UCSD-AML1 (cell line): ENCODE measurements around the gene DOCK2.
"Not testable (repeated sequence)": the region's sequence is repeated elsewhere in the genome, so short reads cannot be mapped to it uniquely, and the experiment has no call there.

Experiments used
- DNase-seq: peaks from one replicate; lab custom pipeline; 2025; ENCODE audit not compliant: unreplicated experiment; lab: John Stamatoyannopoulos, UW

Gene DOCK2

DNA sequence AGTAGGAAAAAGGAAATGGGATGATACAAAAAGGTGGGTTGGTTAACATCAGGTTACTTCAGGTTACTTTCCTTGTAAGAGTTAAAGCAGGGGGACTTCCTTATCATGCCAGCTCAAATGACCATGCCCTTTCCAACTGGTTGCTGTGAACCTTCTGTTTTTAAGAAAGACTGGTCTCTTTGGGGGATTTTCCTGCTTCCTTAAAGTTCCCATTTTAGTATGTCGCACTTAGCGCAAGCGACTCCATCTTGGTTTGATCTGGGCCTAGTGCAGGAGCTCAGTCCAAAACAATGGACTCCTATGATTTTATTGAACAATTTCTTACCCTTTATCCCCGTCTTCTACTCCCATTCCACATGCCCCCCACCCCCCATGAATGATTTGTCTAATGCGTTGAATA, 173.4 kb downstream of the DOCK2 start:
- DNase-seq = no peak

DNA sequence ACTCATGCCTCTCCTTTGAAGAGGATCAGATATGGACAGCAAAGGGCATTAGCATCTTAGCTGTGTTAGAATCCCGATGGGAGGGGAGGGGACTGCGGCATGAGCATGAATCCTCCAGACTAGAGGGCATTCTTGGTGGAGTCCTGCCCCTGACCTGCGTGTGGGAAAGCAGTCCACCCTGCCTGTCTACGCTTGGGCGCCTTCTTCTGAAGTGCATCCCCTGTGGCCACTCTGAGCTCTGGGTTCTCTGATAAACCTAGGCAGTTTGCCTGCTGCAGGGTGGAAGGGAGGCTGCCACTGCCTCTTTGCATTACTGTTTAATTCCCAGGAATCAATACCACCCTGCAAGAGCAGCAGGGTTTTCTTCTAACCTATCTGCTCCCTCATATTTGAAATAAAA, 173.9 kb downstream of the DOCK2 start:
- no peak for DNase-seq

DNA sequence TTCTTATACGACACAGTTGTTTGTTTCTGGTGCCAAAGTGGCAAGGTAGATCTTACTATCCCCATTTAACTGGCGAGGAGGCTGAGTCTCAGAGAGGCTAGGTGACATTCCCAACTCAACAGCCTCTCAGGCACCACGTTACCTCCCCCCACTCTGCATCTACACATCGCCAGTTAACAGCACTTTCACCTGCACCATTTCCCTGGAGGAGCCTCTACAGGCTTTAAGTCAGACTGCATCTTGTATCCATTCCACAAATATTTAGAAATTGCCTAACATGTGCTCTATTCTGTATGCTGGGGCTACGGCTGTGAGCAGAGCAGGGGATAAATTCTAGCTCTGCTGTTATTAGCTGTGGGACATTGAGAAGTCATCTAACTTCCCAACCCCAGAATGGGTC, 174.6 kb downstream of the DOCK2 start:
- DNase-seq = no peak

DNA sequence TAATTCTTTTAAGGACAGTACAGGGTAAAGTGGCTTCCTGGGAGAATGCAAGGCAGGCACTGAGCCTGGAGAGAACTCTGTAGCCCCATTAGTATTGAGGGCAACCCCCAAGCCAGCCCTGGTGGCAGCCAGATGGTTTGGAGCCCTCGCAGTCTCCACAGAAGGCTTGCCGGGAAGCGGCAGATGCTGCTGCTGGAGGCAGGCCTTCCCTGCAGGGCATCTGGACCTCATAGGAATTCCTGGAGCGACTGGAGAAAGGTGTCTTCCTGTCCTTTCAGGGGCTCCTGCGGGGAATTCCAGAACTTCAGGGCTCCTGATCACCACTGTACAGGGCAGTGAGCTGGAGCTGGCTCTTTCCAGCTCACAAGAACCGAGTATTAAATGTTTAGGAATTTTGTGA, 175.7 kb downstream of the DOCK2 start:
- no peak for DNase-seq

DNA sequence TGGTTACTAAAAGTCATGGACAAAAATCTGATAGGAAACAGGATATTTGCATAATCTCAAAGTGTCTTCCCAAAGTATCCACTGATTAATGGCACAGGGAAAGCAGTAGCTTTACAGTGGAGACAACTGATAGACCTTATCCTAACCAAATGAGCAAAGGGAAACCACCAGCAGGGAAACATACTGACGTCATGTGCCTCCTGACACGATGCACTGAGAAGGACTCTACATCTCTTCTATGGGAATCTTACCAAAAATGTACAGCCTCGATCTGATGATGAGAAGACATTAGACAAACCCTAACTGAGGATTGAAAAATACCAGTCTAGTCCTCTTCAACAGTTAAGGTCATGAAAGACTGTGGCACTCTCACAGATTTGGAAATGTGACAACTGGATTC, 177.0 kb downstream of the DOCK2 start:
- DNase-seq = no peak

DNA sequence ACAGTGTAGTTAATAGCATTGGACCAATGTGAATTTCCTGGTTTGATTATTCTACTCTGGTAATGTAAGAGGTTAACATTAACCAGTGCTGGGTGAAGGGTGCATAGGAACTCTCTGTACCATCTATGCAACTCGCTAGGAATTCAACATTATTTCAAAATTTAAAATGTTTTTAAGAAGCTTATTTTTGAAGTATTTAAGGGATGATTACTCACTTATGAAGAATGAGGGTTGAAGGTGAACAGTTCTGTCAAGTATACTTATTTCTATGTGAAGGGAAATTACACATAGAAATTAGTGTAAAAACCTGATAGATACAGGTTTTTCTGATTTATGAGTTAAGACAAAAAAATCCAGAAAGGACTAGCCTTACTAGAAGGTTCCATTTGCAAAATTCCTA, 177.4 kb downstream of the DOCK2 start:
- DNase-seq = no peak

DNA sequence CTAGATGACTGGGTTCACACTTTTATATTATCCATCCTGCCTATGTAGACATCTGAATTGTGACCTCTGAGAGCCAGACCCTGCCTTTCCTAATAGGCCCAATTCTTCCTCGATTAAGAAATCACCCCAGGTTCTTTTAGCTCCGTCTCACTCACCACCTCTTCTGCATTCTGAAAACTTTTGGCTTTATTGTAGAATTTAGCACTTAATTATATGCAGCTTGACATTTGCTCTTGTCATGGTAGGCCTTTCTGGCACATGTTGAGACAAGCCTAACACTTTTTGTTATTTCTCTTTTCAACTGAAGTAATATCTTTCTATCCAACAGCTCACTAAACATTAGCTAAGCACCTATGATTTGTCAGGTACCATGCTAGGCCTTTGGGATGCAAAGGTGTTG, 180.0 kb downstream of the DOCK2 start:
- no peak for DNase-seq

DNA sequence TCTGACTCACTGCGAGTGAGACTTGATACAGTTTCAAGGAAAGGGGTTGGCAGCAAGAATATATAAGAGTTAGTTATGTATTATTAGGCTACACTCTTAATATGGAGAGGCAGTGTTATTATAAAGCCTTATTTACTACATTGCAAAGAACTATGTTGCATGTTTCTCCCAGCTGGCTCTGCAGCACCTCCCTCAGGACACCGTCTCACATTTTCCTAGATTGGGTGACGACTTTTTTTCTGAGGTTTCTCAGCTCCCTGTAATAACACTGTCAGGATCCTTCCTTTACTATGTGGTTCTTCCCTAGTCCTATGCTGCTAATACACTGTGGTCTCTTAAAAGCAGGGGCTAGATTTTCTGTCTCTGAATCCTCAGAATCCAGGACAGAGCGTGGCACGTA, 189.5 kb downstream of the DOCK2 start:
- DNase-seq = no peak

DNA sequence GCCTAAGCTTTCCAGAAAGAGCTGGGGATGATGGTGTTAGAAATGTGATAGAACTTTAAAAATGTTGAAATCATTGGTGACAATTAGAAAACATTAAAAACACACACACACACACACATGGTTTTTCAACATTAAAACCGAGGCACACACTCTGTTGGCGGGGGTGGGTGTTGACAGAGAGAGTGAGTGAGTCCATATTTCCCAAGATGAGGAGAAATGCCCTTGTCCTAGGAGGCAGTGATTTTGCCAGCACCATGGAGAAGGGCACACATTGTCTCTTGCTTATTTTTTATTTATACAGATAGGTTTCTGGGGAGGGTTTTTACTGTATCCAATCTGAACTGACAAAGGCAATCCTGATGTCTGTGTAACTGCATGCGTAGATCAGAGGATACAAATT, 190.7 kb downstream of the DOCK2 start:
- no peak for DNase-seq

DNA sequence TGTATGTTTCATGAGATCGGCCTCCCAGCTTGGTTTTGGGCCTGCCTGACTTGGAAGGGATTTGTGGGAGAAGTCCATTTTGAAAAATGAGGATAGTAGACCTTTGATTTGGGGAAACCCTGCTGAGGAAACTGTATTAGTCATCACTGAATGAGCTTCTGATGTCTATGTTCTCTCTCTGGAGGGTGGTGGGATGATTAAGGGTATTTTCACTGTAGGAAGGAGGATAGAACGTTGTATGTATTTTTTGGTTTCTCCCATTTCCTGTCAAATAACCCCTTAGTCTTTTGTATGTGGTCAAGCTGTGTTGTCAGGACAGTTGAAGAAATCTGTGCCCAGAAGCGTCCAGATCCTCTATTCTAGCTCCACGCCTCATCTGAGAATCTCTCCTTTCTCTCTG, 191.3 kb downstream of the DOCK2 start:
- DNase-seq = no peak

DNA sequence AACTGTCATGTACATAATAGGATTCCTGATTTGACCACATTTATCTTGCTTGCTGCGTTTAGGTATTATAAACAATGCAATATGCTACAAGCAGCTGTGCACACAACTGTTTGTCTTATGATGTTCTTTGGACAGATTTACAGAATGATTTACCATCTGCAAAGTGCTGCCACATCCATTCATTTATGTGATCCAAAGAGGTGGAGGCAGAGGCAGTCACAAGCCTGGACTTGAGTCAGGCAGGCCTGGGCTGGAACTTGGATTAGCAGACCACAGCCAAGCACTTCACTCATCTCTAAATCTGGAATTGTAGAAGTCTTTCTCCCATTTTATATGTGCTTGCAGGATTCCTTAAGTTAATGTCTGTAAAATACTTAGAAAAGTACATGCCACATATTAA, 194.3 kb downstream of the DOCK2 start:
- DNase-seq = no peak

DNA sequence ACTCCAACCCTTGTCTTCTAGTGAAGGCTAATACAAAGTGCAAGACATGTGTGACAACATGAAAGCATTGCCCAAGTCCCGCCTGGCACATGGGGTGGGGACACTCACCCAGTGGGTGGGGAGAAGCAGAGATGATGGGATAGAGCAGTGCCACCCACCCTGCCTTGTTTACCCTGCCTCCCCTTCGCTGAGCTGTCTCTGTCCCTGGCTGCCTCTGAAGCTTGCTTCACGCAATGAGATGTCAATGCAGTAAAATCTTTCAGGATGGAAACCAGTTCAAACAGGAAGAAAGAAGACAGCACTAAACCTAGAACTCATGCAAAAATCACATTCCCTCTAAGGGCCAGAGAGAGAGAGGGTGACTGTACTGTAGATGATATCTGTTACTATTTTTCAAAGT, 195.2 kb downstream of the DOCK2 start:
- no peak for DNase-seq

DNA sequence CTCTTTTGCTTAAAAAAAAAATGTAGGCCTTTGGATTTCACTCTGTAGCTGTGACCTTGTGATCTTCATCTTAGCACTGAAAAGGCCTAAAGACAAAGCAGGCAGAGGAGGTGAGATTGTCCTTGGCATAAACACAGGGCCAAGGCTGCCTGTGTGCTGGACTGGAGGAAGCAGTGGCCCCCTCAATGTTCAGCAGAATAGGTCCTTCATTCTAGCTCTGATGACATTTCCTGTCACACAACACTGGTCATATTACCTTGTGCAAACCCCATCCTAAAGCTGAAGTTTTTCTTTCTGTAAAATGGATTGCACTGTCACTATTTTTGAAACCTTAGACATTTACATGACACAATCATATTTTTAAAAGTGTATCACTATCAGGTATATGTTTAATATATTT, 195.8 kb downstream of the DOCK2 start:
- DNase-seq = no peak

DNA sequence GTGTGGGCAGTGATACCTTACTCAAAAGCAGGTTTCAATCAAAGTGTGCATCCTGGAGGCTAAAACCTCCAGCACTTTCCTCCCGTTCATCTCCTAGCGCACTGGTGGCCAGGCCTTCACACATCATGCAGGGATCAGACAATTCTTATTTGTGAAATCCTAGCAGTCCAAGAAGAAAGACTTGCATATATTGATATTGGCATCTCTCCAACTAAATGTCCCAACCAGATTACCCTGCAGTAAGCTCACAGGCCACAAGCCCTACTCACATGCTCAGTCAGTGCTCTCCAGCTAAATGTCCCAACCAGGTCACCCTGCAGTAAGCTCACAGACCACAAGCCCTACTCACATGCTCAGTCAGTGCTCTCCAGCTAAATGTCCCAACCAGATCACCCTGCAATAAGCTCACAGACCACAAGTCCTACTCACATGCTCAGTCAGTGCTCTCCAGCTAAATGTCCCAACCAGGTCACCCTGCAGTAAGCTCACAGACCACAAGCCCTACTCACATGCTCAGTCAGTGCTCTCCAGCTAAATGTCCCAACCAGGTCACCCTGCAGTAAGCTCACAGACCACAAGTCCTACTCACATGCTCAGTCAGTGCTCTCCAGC, 196.7 kb downstream of the DOCK2 start:
- DNase-seq = not testable (repeated sequence)

DNA sequence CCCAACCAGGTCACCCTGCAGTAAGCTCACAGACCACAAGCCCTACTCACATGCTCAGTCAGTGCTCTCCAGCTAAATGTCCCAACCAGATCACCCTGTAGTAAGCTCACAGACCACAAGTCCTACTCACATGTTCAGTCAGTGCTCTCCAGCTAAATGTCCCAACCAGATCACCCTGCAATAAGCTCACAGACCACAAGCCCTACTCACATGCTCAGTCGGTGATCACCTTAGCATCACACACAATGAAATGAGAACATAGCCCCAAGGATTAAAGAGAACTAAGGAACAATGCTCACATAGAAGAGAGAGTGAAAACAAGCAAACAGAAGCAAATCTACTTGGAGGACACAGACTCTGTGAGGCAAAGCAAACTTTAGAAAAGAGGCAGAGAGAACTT, 197.5 kb downstream of the DOCK2 start:
- DNase-seq = not testable (repeated sequence)

DNA sequence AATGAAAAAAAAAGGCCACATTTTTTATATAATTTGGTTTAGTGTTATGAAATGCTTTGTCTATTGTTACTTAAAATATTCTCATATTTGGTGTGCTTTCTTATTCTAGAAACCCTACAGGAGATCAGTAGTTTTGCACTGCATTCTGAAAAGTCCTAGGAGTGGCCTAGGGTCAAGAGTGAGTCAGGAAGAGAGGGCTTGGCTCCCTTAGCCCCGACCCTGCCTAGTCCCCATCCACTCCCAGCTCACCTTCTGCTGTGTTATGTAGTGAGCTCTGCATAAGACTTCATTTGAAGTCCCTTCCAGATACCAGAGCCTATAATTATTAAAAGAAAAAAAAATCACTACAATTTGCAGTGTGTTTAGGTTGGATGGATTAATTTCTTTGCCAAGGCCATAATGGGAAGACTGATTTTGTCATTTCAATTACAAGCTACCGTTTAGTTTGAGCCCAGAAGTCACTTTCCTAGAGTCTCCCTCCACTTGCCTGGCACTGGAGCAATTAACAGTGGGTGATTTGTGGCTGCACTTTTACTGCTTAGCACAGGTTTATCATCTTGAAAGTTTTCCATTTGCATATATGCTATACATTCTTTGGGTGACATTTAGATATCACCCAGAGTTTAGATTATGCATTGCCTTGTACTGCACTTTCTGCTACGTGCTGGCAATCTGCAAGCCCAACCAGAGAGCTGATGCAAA, 199.9 kb downstream of the DOCK2 start:
- DNase-seq = no peak

DNA sequence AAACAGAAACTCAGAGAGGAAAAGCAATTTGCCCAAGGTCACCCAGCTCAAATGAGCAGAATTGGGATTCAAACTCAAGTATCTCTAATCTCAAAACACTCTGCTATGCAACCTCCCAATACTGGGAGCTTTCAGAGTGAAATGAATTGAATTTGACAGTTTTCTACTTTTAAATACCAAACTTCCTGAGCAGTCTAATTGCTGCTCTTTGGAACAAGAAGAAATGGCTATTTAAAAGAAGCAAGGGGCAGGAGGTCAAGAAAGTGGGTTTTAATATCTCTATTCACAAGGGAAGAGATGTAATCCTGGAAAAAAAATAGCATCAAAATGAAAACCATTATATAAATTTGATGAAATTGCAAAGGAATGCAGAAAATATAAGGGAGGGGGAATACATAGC, 200.6 kb downstream of the DOCK2 start:
- DNase-seq = no peak

DNA sequence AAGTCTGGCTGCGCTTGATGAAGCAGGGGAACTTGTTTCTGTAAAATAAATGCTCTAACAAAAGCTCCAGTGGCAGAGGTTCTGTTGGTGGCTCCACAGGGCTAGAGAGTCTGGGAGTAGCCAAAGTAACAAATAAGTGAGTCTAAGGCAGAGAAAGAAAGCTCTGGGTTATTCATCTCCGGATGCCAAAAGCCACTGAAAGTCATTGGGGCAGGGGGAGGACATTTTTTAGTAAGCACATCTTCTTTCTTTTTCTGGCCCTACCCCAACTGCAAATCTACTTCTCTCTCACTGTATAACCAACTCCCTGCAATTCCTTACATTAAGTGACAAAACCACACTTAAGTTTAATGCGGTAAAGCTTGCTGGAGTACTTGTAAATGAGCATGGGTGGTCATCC, 201.6 kb downstream of the DOCK2 start:
- no peak for DNase-seq

DNA sequence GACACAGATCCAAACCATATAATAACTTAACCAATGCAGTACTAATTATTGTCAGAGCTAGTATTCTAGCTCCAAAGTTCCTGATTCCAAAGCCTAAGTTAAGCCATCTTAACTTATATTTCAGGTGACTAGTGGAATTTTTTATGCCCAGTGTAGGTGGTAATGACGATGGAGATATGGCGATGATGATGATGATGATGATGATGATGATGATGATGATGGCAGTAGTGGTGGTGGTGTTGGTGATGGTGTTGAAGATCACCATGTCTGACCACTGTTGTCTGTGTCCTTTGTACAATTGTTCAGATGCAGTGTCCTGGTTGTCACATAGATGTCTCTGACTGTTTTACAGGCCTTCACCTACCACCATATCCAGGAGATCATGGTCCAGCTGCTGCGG, 203.3 kb downstream of the DOCK2 start:
- no peak for DNase-seq

DNA sequence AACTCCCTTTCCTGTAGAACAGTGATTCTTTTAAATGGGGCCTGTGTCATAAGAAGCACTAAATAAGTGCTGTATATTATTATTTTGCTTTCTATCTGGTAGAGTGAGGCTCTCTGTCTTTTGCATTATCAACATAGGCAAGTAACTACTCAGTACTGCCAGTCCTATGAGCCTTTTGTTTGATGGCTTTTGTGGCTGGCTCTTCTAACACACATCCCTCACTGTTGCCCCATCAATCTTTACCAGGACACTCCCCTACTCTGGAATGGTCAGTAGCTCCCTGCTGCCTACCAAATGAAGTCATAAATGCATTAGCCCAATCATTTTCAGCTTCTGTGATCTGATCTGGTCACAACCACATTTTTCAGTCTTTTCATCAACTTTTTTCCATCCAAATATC, 205.6 kb downstream of the DOCK2 start:
- no peak for DNase-seq

DNA sequence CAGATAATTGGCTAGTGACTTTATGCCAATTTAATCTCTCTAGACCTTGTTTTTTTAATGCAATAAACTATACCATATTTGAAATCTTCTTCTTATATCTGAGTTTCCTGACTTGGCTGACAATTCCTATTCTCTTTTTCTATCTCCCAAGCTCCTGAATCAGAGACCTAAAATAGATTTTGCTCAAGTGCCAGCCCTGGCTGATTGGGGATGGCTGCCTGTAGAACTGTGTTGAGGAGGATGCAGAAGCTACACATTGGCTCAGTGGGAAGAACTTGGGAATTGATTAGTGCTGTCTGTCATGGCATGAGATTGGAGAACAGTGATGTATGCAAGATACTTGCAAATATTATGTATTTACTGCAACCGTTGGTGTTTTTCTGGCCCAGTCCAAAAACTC, 210.4 kb downstream of the DOCK2 start:
- DNase-seq = no peak

DNA sequence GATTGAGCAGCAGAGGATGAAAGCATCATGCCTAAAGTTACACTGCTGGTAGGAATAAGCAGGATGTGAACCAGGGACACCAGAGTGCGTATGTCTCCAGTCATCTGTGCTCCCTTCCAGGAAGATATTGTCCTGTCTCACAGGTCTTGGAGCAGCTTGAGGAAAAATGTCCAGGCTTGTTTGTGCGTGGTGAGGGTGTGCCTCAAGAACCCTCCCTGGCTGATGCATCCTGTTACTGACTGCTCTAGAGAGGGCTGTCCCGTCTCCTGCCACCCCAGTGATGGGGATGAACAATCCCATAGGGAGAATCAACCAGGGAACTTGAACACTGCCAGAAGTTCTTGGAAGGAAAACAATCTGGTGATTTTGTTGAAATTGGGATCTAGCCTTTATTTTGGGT, 211.2 kb downstream of the DOCK2 start:
- no peak for DNase-seq

DNA sequence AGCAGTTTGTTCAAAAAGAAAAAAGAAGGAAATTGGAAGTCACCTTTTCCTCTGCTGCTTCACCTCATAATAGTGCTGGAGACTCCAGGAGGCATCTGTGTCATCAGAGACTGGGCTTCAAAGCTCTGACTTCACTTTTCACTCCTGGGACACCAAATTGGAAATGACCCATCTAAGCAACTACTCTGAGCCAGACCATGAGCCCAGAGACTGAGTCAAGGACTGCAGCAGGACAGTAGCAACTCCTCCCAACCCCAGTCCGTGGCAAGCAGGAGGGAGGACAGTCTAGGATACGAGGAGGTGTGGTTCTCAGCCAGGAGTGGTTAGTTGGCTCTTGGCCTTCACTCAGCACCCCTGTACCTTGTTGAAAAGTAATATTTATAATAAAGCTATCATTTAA, 211.7 kb downstream of the DOCK2 start:
- DNase-seq = no peak
